DND-41 (cell line): ENCODE results near the gene VWC2.

Experiments used
- ATAC-seq: fragments of 200-7000 bp; cut with Tn5 transposase; 3 replicates; pipeline ENCODE4 v1.9.1; 2021; ENCODE audit warnings: low read depth; ENCODE audit not compliant: insufficient read depth
- DNase-seq: peaks from one replicate; pipeline ENCODE4 v3.0.0-alpha.2; 2020
- H2AFZ ChIP-seq: 2 replicates; pipeline ENCODE4 v1.6.0; 2012; ENCODE audit warnings: low read depth, low read length
- H3K27ac ChIP-seq: 2 replicates; pipeline ENCODE4 v1.5.1; 2012; ENCODE audit warnings: low read length, inconsistent platforms
- H3K27me3 ChIP-seq: fragments of 200-600 bp; sonication (generic); 2 replicates; pipeline ENCODE4 v1.6.0; 2012; ENCODE audit warnings: low read length, mild to moderate bottlenecking, inconsistent platforms; ENCODE audit not compliant: insufficient read depth, poor library complexity
- H3K36me3 ChIP-seq: 2 replicates; pipeline ENCODE4 v1.5.1; 2012; ENCODE audit warnings: low read length, inconsistent platforms; ENCODE audit not compliant: insufficient read depth
- H3K4me1 ChIP-seq: 2 replicates; pipeline ENCODE4 v1.5.1; 2012; ENCODE audit warnings: mild to moderate bottlenecking, low read length; ENCODE audit not compliant: insufficient read depth
- H3K4me2 ChIP-seq: 2 replicates; pipeline ENCODE4 v1.6.0; 2012; ENCODE audit warnings: mild to moderate bottlenecking, moderate library complexity, low read length, inconsistent platforms; ENCODE audit not compliant: insufficient read depth
- H3K4me3 ChIP-seq, 2 experiments: fragments of 200-600 bp in 1 of 2; shearing (Covaris generic) in 1 of 2; 2 replicates each; pipeline ENCODE4 v1.5.1; 2012 to 2016; ENCODE audit warnings: inconsistent platforms in 2 of 2, low read length in 2 of 2, mild to moderate bottlenecking in 2 of 2, low read depth in 1 of 2, moderate library complexity in 1 of 2
- H3K79me2 ChIP-seq: 2 replicates; pipeline ENCODE4 v1.6.0; 2012; ENCODE audit warnings: low read length, inconsistent platforms; ENCODE audit not compliant: insufficient read depth
- H3K9ac ChIP-seq: 2 replicates; pipeline ENCODE4 v1.6.0; 2012; ENCODE audit warnings: low read depth, mild to moderate bottlenecking, inconsistent platforms, low read length, moderate library complexity
- H3K9me3 ChIP-seq: 2 replicates; pipeline ENCODE4 v1.5.1; 2012; ENCODE audit warnings: low read length, moderate library complexity, mild to moderate bottlenecking, inconsistent platforms; ENCODE audit not compliant: insufficient read depth, severe bottlenecking
- H4K20me1 ChIP-seq: 2 replicates; pipeline ENCODE4 v1.6.0; 2012; ENCODE audit warnings: low read length; ENCODE audit not compliant: insufficient read depth
- CTCF ChIP-seq: IDR thresholded peaks from 2 replicates; pipeline ENCODE4 v1.5.1; 2012; ENCODE audit warnings: borderline replicate concordance, low read length, moderate library complexity, mild to moderate bottlenecking; ENCODE audit not compliant: poor library complexity, severe bottlenecking; ENCODE audit errors: extremely low read depth
- EZH2 ChIP-seq: IDR thresholded peaks from 3 replicates; pipeline ENCODE4 v1.6.1; 2012; ENCODE audit warnings: borderline replicate concordance, low read depth, mild to moderate bottlenecking, moderate library complexity, low read length, inconsistent platforms; ENCODE audit not compliant: severe bottlenecking

VWC2 gene

GRCh38 chr7:49812534-49812933, 39.1 kb downstream of the VWC2 start:
- Histone ChIP-seq H3K4me2 (no peak overlapping the region), H3K36me3 (no peaks in the 10 kb centered on the region), H3K27me3 (peaks cover 5% of the 10 kb centered on the region), H3K4me3 (no peak overlapping the region), H3K27ac (no peak overlapping the region), H2AFZ (no peak overlapping the region), H3K4me1 (no peaks in the 10 kb centered on the region), H4K20me1 (no peaks in the 10 kb centered on the region), H3K9ac (no peak overlapping the region), H3K9me3 (no peaks in the 10 kb centered on the region), H3K79me2 (no peaks in the 10 kb centered on the region)
- ATAC-seq (no peak; the same call in 2 of the 3 replicates), DNase-seq (no peak)
- TF ChIP-seq EZH2 (no peak), CTCF (no peak)

- TF ChIP-seq EZH2 (no peak), CTCF (no peak)
- Histone ChIP-seq H3K27ac (no peak overlapping the region), H3K4me3 (no peak overlapping the region), H3K9me3 (no peaks in the 10 kb centered on the region), H3K27me3 (peaks cover 10% of the 10 kb centered on the region), H3K4me2 (no peak overlapping the region), H3K36me3 (no peaks in the 10 kb centered on the region), H2AFZ (no peak overlapping the region), H4K20me1 (no peaks in the 10 kb centered on the region), H3K4me1 (no peaks in the 10 kb centered on the region), H3K9ac (no peak overlapping the region), H3K79me2 (no peaks in the 10 kb centered on the region)
- DNase-seq = no peak
- ATAC-seq = no peak
These were observed 43.8 kb downstream of the VWC2 start for GRCh38 chr7:49817279-49817678.

- H3K27me3 ChIP-seq = peaks cover 5% of the 10 kb centered on the region
- H3K9ac ChIP-seq = no peak overlapping the region
- H3K79me2 ChIP-seq = no peaks in the 10 kb centered on the region
- no peaks in the 10 kb centered on the region for H3K4me1 ChIP-seq
- no peak overlapping the region for H2AFZ ChIP-seq
- H4K20me1 ChIP-seq = no peaks in the 10 kb centered on the region
- H3K27ac ChIP-seq = no peak overlapping the region
- no peak for TF ChIP-seq CTCF
- TF ChIP-seq EZH2 = no peak
- no peaks in the 10 kb centered on the region for H3K36me3 ChIP-seq
- H3K4me3 ChIP-seq = no peak overlapping the region
- DNase-seq (no peak), ATAC-seq (no peak)
- H3K4me2 ChIP-seq = no peak overlapping the region
- H3K9me3 ChIP-seq = no peaks in the 10 kb centered on the region
These were observed 47.7 kb downstream of the VWC2 start for GRCh38 chr7:49821181-49821580.

- Histone ChIP-seq H3K9ac (no peak overlapping the region), H3K79me2 (no peaks in the 10 kb centered on the region), H3K4me1 (no peaks in the 10 kb centered on the region), H2AFZ (no peak overlapping the region), H3K4me3 (no peak overlapping the region), H3K9me3 (no peaks in the 10 kb centered on the region), H3K27me3 (peaks cover 5% of the 10 kb centered on the region), H4K20me1 (no peaks in the 10 kb centered on the region), H3K27ac (no peak overlapping the region), H3K4me2 (no peak overlapping the region), H3K36me3 (no peaks in the 10 kb centered on the region)
- ATAC-seq (no peak), DNase-seq (no peak)
- TF ChIP-seq CTCF = no peak
- no peak for TF ChIP-seq EZH2
These were observed 49.4 kb downstream of the VWC2 start for GRCh38 chr7:49822856-49823255.
